ENCODE measurements around the gene DHFR2. TPM values are rescaled to one million over a fixed set of nuclear protein-coding genes. Genes with fewer than 3 reads are reported as not detected.

DHFR2 gene
- total RNA-seq, 1 experiment from 2014 or later: 9.8 TPM

- ChIA-PET POLR2A (ENCODE audit: low non-redundant PET) (no interaction called here), CTCF (no interaction called here)
- BruUV-seq (replicated peaks): no TSS peak
Observed at GRCh38 chr3:94092086-94092485, 29.4 kb upstream of the DHFR2 start.

GRCh38 chr3:94089126-94089525 is 26.4 kb upstream of the DHFR2 start:
- ChIA-PET CTCF (no interaction called here), POLR2A (ENCODE audit: low non-redundant PET) (interaction anchor here (0.7 kb wide), 1 partner anchor 52 kb away, joined by 3 read pairs; no protein-coding TSS in a partner anchor)
- intact Hi-C loops (cut with micrococcal nuclease; ENCODE audit: unreplicated experiment): no loop called here
- Histone ChIP-seq H3K27ac (ENCODE audit: low read depth, low read length, poor library complexity, severe bottlenecking) (no peak overlapping the region), H3K36me3 (ENCODE audit: insufficient read depth, low read length, poor library complexity, severe bottlenecking) (no peaks in the 10 kb centered on the region), H3K9me3 (ENCODE audit: low read depth, low read length, poor library complexity, severe bottlenecking) (no peaks in the 10 kb centered on the region), H3K27me3 (replicated peaks; ENCODE audit: insufficient read depth, low read depth, low read length, poor library complexity) (no peaks in the 10 kb centered on the region), H3K4me3 (ENCODE audit: low read depth, low read length, poor library complexity, severe bottlenecking) (no peak overlapping the region), H3K4me1 (ENCODE audit: insufficient read depth, low read length, poor library complexity, severe bottlenecking) (no peaks in the 10 kb centered on the region)
- DNase-seq (ENCODE audit: low spot score): no peak
- no TSS peak for BruUV-seq (replicated peaks)
- no peak for TF ChIP-seq EZH2 (IDR thresholded peaks at IDR 0.05; ENCODE audit: borderline replicate concordance, low read depth, low read length, poor library complexity, severe bottlenecking)
- no peak for TF ChIP-seq CTCF (conservative IDR thresholded peaks at IDR 0.05; ENCODE audit: low read depth, low read length)

More at GRCh38 chr3:94092086-94092485, 29.4 kb upstream of the DHFR2 start:
- intact Hi-C loops (cut with micrococcal nuclease; ENCODE audit: unreplicated experiment): no loop called here
- no peaks in the 10 kb centered on the region for H3K27me3 ChIP-seq (replicated peaks; ENCODE audit: insufficient read depth, low read depth, low read length, poor library complexity)
- no peak overlapping the region for H3K4me3 ChIP-seq (ENCODE audit: low read depth, low read length, poor library complexity, severe bottlenecking)
- H3K9me3 ChIP-seq (ENCODE audit: low read depth, low read length, poor library complexity, severe bottlenecking): no peaks in the 10 kb centered on the region
- TF ChIP-seq CTCF (conservative IDR thresholded peaks at IDR 0.05; ENCODE audit: low read depth, low read length) (no peak), EZH2 (IDR thresholded peaks at IDR 0.05; ENCODE audit: borderline replicate concordance, low read depth, low read length, poor library complexity, severe bottlenecking) (no peak)
- no peak overlapping the region for H3K27ac ChIP-seq (ENCODE audit: low read depth, low read length, poor library complexity, severe bottlenecking)
- no peak for DNase-seq (ENCODE audit: low spot score)
- H3K36me3 ChIP-seq (ENCODE audit: insufficient read depth, low read length, poor library complexity, severe bottlenecking): no peaks in the 10 kb centered on the region
- no peaks in the 10 kb centered on the region for H3K4me1 ChIP-seq (ENCODE audit: insufficient read depth, low read length, poor library complexity, severe bottlenecking)

- H3K27ac ChIP-seq (ENCODE audit: low read depth, low read length, poor library complexity, severe bottlenecking): no peak overlapping the region
- CTCF ChIA-PET: no interaction called here
- H3K36me3 ChIP-seq (ENCODE audit: insufficient read depth, low read length, poor library complexity, severe bottlenecking): no peaks in the 10 kb centered on the region
- intact Hi-C loops (cut with micrococcal nuclease; ENCODE audit: unreplicated experiment): no loop called here
- DNase-seq (ENCODE audit: low spot score): no peak
- no peaks in the 10 kb centered on the region for H3K27me3 ChIP-seq (replicated peaks; ENCODE audit: insufficient read depth, low read depth, low read length, poor library complexity)
- no peaks in the 10 kb centered on the region for H3K9me3 ChIP-seq (ENCODE audit: low read depth, low read length, poor library complexity, severe bottlenecking)
- POLR2A ChIA-PET (ENCODE audit: low non-redundant PET): no interaction called here
- TF ChIP-seq EZH2 (IDR thresholded peaks at IDR 0.05; ENCODE audit: borderline replicate concordance, low read depth, low read length, poor library complexity, severe bottlenecking): no peak
- TF ChIP-seq CTCF (conservative IDR thresholded peaks at IDR 0.05; ENCODE audit: low read depth, low read length): no peak
- no peaks in the 10 kb centered on the region for H3K4me1 ChIP-seq (ENCODE audit: insufficient read depth, low read length, poor library complexity, severe bottlenecking)
- no TSS peak for BruUV-seq (replicated peaks)
- no peak overlapping the region for H3K4me3 ChIP-seq (ENCODE audit: low read depth, low read length, poor library complexity, severe bottlenecking)
Observed at GRCh38 chr3:94083261-94083660, 20.5 kb upstream of the DHFR2 start.
